Smooth muscle cell (in vitro differentiated cells): ENCODE data around the gene SLC22A31. TPM values are rescaled to one million over a fixed set of nuclear protein-coding genes. Genes with fewer than 3 reads are reported as not detected.

Experiments used
- DNase-seq: peaks from one replicate; lab custom pipeline; 2025; ENCODE audit not compliant: unreplicated experiment; lab: John Stamatoyannopoulos, UW
- H2AFZ ChIP-seq: fragments of 200-600 bp; sonication (generic); 2 replicates; pipeline ENCODE4 v1.6.0; 2016; ENCODE audit warnings: antibody characterized with exemption, low read depth, mild to moderate bottlenecking
- H3F3A ChIP-seq: fragments of 200-600 bp; sonication (generic); 2 replicates; pipeline ENCODE4 v1.6.0; 2017; ENCODE audit warnings: antibody characterized with exemption, low read depth
- H3K27ac ChIP-seq: fragments of 200-600 bp; sonication (generic); 2 replicates; pipeline ENCODE4 v1.5.1; 2016; ENCODE audit warnings: low read depth, mild to moderate bottlenecking
- H3K27me3 ChIP-seq: fragments of 200-600 bp; sonication (generic); 2 replicates; pipeline ENCODE4 v1.6.1; 2016; ENCODE audit warnings: low read depth, mild to moderate bottlenecking
- H3K36me3 ChIP-seq: fragments of 200-600 bp; sonication (generic); 2 replicates; pipeline ENCODE4 v1.5.1; 2016; ENCODE audit warnings: low read depth
- H3K4me1 ChIP-seq: fragments of 200-600 bp; sonication (generic); 2 replicates; pipeline ENCODE4 v1.5.1; 2016; ENCODE audit warnings: low read depth
- H3K4me2 ChIP-seq: fragments of 200-600 bp; sonication (generic); 2 replicates; pipeline ENCODE4 v1.6.0; 2016; ENCODE audit warnings: mild to moderate bottlenecking
- H3K4me3 ChIP-seq: fragments of 200-600 bp; sonication (generic); 2 replicates; pipeline ENCODE4 v1.5.1; 2016; ENCODE audit warnings: mild to moderate bottlenecking
- H3K79me2 ChIP-seq: fragments of 200-600 bp; sonication (generic); 2 replicates; pipeline ENCODE4 v1.6.0; 2016; ENCODE audit warnings: low read depth, mild to moderate bottlenecking
- H3K9ac ChIP-seq: fragments of 200-600 bp; sonication (generic); 2 replicates; pipeline ENCODE4 v1.6.0; 2016; ENCODE audit warnings: low read depth
- H3K9me3 ChIP-seq: fragments of 200-600 bp; sonication (generic); replicated peaks from 2 replicates; pipeline ENCODE4 v1.5.1; 2016; ENCODE audit warnings: low read depth
- H4K20me1 ChIP-seq: fragments of 200-600 bp; sonication (generic); 2 replicates; pipeline ENCODE4 v1.6.0; 2016; ENCODE audit warnings: low read depth
- WGBS: methylation state at CpG from one replicate; pipeline ENCODE4 v1.1.7; 2016; ENCODE audit warnings: low lambda C conversion rate; 5-methylcytosine and 5-hydroxymethylcytosine counted together
- polyA plus RNA-seq: library from polyadenylated mRNA; unstranded; fragments of >200 nt; fragmentation: Nextera tagmentation; extraction: Ambion mirVana; gene quantifications from 2 replicates; pipeline ENCODE4 v1.2.1, GENCODE V29; 2016
- total RNA-seq: library from RNA; depleted of rRNA; stranded (reverse); fragments of >200 nt; gene quantifications from 2 replicates; pipeline ENCODE4 v1.2.3, GENCODE V29; 2014
- TF ChIP-seq, protein P1 (sequence below): fragments of 200-600 bp; sonication (generic); IDR thresholded peaks from 2 replicates; pipeline ENCODE4 v1.5.1; 2017; ENCODE audit warnings: borderline replicate concordance, mild to moderate bottlenecking, antibody characterized with exemption; ENCODE audit not compliant: insufficient read depth, poor library complexity, severe bottlenecking

Gene SLC22A31
- total and polyA plus RNA-seq, 2 experiments from 2014 or later = 0.43 TPM; not detected in 1

DNA sequence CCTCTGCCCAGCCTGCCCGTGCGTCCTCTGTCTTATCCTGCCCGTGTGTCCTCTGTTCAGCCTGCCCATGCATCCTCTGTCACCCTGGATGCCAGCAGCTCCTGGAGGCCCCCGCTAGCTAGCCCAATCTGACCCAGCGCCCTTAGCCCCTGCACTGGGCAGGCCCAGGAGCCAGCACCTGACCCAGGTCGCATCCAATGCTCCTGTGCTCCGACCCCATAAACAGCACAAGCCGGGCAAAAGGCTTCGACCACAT lies 15.7 kb downstream of the SLC22A31 start:
- Histone ChIP-seq H3F3A (peaks cover 12% of the 10 kb centered on the region), H3K27ac (no peak overlapping the region), H3K4me2 (no peak overlapping the region), H3K4me1 (no peaks in the 10 kb centered on the region), H4K20me1 (no peaks in the 10 kb centered on the region), H3K27me3 (peaks cover 6% of the 10 kb centered on the region), H3K36me3 (no peaks in the 10 kb centered on the region), H3K4me3 (no peak overlapping the region), H2AFZ (no peak overlapping the region), H3K79me2 (no peaks in the 10 kb centered on the region), H3K9me3 (no peaks in the 10 kb centered on the region), H3K9ac (no peak overlapping the region)
- TF ChIP-seq, protein P1, sequence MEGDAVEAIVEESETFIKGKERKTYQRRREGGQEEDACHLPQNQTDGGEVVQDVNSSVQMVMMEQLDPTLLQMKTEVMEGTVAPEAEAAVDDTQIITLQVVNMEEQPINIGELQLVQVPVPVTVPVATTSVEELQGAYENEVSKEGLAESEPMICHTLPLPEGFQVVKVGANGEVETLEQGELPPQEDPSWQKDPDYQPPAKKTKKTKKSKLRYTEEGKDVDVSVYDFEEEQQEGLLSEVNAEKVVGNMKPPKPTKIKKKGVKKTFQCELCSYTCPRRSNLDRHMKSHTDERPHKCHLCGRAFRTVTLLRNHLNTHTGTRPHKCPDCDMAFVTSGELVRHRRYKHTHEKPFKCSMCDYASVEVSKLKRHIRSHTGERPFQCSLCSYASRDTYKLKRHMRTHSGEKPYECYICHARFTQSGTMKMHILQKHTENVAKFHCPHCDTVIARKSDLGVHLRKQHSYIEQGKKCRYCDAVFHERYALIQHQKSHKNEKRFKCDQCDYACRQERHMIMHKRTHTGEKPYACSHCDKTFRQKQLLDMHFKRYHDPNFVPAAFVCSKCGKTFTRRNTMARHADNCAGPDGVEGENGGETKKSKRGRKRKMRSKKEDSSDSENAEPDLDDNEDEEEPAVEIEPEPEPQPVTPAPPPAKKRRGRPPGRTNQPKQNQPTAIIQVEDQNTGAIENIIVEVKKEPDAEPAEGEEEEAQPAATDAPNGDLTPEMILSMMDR = no peak
- 81% methylated on average over 9 of the region's 9 CpGs for WGBS
- DNase-seq = no peak

DNA sequence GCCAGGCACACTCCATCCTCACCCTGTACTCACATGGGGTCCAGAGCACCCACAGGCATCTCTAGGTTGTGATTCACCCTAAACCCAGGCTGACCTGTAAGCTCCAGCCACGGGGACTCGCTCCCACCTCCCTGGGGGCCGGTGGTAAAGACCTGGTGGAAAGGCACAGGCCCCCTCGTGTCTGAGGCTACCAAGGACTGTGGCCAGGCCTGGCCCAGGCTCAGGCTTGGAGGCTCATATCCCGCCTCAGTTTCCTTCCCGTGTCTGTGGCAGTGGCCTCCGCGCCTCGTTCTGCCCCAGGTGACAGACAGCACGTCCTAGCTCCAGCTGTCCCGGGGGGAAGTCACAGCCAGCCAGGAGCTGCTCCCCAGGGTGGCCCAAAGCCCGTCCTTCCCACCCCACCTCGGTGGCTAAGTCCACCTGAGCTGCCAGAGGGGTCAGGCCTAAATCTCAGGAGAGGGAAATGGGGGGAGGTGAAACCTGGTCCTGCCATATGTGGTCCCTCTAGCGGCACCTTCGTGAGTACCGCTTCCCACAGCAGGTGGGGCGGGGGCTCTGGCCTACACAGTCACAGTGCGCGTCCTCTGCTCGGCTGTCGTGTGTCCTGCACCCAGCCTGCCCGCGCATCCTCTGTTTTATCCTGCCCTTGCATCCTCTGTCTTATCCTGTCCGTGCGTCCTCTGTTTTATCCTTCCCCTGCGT lies 16.2 kb downstream of the SLC22A31 start:
- H3K27ac ChIP-seq = no peak overlapping the region
- no peak overlapping the region for H3K4me3 ChIP-seq
- peaks cover 12% of the 10 kb centered on the region for H3F3A ChIP-seq
- no peak overlapping the region for H3K9ac ChIP-seq
- H3K36me3 ChIP-seq = no peaks in the 10 kb centered on the region
- DNase-seq = no peak
- H4K20me1 ChIP-seq = no peaks in the 10 kb centered on the region
- H3K4me1 ChIP-seq = no peaks in the 10 kb centered on the region
- no peak overlapping the region for H3K4me2 ChIP-seq
- TF ChIP-seq, protein P1 = no peak
- H3K9me3 ChIP-seq = no peaks in the 10 kb centered on the region
- peaks cover 6% of the 10 kb centered on the region for H3K27me3 ChIP-seq
- H3K79me2 ChIP-seq = no peaks in the 10 kb centered on the region
- WGBS = 85% methylated on average over 20 of the region's 26 CpGs
- H2AFZ ChIP-seq = no peak overlapping the region

DNA sequence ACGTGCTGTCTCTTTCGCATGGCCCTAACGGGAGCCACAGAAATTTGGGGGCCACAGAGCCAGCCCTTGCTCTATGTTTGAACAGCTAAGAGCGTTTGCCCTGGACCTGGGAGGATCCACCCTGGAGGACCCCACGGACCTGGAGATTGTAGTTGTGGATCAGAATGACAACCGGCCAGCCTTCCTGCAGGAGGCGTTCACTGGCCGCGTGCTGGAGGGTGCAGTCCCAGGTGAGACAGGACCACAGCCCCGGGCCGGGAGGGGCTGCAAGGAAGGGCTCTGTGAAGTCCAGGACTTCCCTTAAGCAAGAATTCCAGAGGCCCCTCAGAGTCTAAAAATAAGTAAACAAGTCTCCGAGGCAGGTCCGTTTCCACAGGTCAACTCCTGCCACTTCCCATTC lies 16.9 kb downstream of the SLC22A31 start:
- Histone ChIP-seq H3K9ac (no peak overlapping the region), H3K36me3 (no peaks in the 10 kb centered on the region), H3F3A (peaks cover 12% of the 10 kb centered on the region), H3K27ac (no peak overlapping the region), H3K9me3 (no peaks in the 10 kb centered on the region), H3K4me1 (no peaks in the 10 kb centered on the region), H2AFZ (no peak overlapping the region), H3K4me2 (no peak overlapping the region), H3K79me2 (no peaks in the 10 kb centered on the region), H4K20me1 (no peaks in the 10 kb centered on the region), H3K4me3 (no peak overlapping the region), H3K27me3 (peaks cover 6% of the 10 kb centered on the region)
- no peak for DNase-seq
- TF ChIP-seq, protein P1 = no peak
- WGBS = 77% methylated on average over 13 of the region's 13 CpGs

DNA sequence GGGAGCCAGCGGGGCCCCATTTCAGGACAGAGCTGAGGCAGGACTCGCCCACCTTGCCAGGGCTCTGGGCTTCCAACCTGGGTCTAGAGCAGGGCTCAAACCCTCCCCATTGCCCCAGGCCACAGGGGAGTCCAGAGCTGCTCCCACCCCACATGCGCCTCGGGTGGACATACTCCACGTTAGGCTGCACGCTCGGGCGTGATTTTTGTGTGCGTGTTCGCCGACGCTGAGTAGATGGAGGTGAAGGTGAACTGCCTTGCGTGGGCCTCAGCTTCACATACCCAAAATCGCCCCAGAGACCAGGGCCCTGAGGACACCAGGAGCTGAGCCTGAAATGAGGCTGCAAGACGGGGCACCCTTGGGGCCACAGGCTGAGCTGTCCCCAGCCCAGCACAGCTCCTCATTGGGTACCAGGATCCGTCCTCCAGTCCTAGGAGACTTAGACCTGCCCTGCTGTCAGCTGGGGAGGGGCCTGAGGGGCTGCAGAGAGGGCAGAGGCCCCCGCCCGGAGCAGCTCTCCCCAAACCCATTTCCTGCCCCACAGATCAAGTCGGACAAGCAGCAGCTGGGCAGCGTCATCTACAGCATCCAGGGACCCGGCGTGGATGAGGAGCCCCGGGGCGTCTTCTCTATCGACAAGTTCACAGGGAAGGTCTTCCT lies 20.6 kb downstream of the SLC22A31 start:
- Histone ChIP-seq H3K4me2 (no peak overlapping the region), H4K20me1 (no peaks in the 10 kb centered on the region), H3K36me3 (no peaks in the 10 kb centered on the region), H3K27ac (no peak overlapping the region), H3K4me3 (no peak overlapping the region), H3K9ac (no peak overlapping the region), H2AFZ (no peak overlapping the region), H3F3A (no peaks in the 10 kb centered on the region), H3K9me3 (no peaks in the 10 kb centered on the region), H3K27me3 (peaks cover 6% of the 10 kb centered on the region), H3K4me1 (no peaks in the 10 kb centered on the region), H3K79me2 (no peaks in the 10 kb centered on the region)
- TF ChIP-seq, protein P1 = no peak
- 89% methylated on average over 25 of the region's 25 CpGs for WGBS
- DNase-seq = no peak
